Adrenal gland (tissue), 12 donors: ENCODE data around the gene JCHAIN. TPM values are rescaled to one million over a fixed set of nuclear protein-coding genes. Genes with fewer than 3 reads are reported as not detected.
A peak's percentile ranks its signal among the peaks of the same experiment; 100 is the strongest.

Experiments
- DNase-seq, 7 donors: peaks; one replicate each; pipeline ENCODE4 v3.0.0-alpha.2; 2019 to 2020
- H3K27ac ChIP-seq, 5 donors: fragments of 200-600 bp; sonication (generic) in 4 of 5; 1 replicate in 3 of 5; 2 replicates in 2 of 5; pipeline versions ENCODE4 v1.5.1 to v1.8.0; 2016 to 2020; ENCODE audit warnings: mild to moderate bottlenecking in 1 of 5
- H3K27me3 ChIP-seq: fragments of 200-600 bp; 2 replicates; pipeline ENCODE4 v1.8.0; 2021
- H3K36me3 ChIP-seq, 2 donors: fragments of 200-600 bp; replicated peaks in 1 of 2; 1 replicate in 1 of 2; 2 replicates in 1 of 2; pipeline versions ENCODE4 v1.5.1 to v1.8.0; 2018 to 2022
- H3K4me1 ChIP-seq, 2 donors: fragments of 200-600 bp; replicated peaks in 1 of 2; 1 replicate in 1 of 2; 2 replicates in 1 of 2; pipeline versions ENCODE4 v1.5.1 to v1.8.0; 2018 to 2021
- H3K4me3 ChIP-seq, 4 donors: fragments of 200-600 bp; sonication (generic) in 3 of 4; one replicate each; pipeline ENCODE4 v1.5.1; 2016 to 2018
- H3K9me3 ChIP-seq, 3 donors: fragments of 200-600 bp; sonication (generic) in 1 of 3; replicated peaks in 1 of 3; 1 replicate in 2 of 3; 2 replicates in 1 of 3; pipeline versions ENCODE4 v1.5.1 to v1.8.0; 2016 to 2021
- CTCF ChIP-seq, 6 experiments: fragments of 450-650 bp in 4 of 6; fragments of 200-600 bp in 2 of 6; sonication (generic) in 1 of 6; IDR thresholded peaks; 1 replicate in 5 of 6; 2 replicates in 1 of 6; pipeline versions ENCODE4 v1.5.1 to v1.8.0; 2016 to 2021; ENCODE audit warnings: antibody characterized with exemption in 6 of 6, mild to moderate bottlenecking in 2 of 6, moderate library complexity in 1 of 6
- POLR2A ChIP-seq, 2 donors: fragments of 450-650 bp; IDR thresholded peaks; one replicate each; pipeline ENCODE4 v1.6.1; 2017; ENCODE audit warnings: antibody characterized with exemption in 2 of 2, mild to moderate bottlenecking in 2 of 2, moderate library complexity in 1 of 2
- WGBS, 4 donors: extraction: QIAGEN DNeasy Blood & Tissue Kit in 2 of 4; methylation state at CpG; one replicate each; pipeline versions ENCODE4 v1.1.5 to v1.1.7; 2013 to 2017; 5-methylcytosine and 5-hydroxymethylcytosine counted together
- intact Hi-C, 2 donors: fragments of 100-400 bp; cut with DNase I; formaldehyde crosslinking; loops; one replicate each; pipeline versions ENCODE4 v1.14.1 to v1.15.0; 2022 to 2023
- polyA plus RNA-seq, 3 donors: library from polyadenylated mRNA; stranded (reverse); fragments of 200-250 nt in 2 of 3; fragments of 350-450 nt in 1 of 3; fragmentation: Illumina TruSeq in 1 of 3; extraction: RNeasy Lipid Tissue Mini Kit (QIAGEN cat#74804) in 1 of 3; gene quantifications; one replicate each; pipeline ENCODE4 v1.2.3, GENCODE V29; 2013 to 2014
- total RNA-seq, 9 donors: library from RNA; depleted of rRNA in 4 of 9; stranded (reverse); fragments of >200 nt in 4 of 9; fragments of 120-200 nt in 1 of 9; fragmentation: NEBNext Ultra II Directional in 1 of 9; extraction: Animal tissue kit (Norgen Biotek cat#: 25700) in 1 of 9; gene quantifications; one replicate each; pipeline versions ENCODE4 v1.1.0 to v1.2.4, GENCODE V29; 2013 to 2023
- donor health status: healthy with polysubstance abuse.
- donor health status: Bipolar disorder and iron deficiency.
- donor health status: DM: yes; HTN: yes; CAD: no.
- donor health status: DM: no; HTN: no; CAD: no.
- donor health status: DM: no; HTN: no; CAD: no.
- donor health status: DM: yes; HTN: yes; CAD: no.

JCHAIN gene
- total and polyA plus RNA-seq, 12 donors = 0.11 to 124 (median 1.9) TPM; not detected in 1

DNA sequence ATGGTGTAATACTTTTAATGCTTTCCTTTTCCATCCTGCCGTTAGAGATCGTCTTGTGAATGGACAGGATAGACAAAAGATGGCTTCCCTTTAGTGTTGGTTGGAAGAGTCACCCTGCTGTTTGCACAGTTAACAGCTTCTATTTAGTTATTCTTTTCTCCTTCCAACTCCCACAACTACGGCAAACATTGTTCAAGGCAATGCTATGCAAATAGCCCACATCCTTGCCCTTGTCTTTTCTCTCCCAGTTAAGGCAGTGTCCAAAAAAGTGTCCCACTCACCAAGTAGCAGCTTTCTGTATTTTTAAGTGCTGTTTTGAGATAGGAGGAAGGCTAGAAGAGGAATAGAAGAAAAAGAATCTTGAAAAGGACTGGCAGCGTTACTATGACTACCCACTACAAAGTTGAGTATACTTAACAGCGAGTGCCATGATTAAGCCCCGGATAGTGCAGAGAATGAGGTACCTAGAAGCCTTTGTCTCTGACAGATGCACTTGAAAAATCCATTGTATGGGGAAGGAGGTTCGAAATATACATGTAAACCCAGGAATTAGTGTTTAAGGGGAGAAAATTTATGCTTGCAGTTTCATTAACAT is 43.4 kb upstream of the JCHAIN start:
- no peak for DNase-seq
- Histone ChIP-seq H3K4me3 (no peak overlapping the region), H3K36me3 (no peaks in the 10 kb centered on the region), H3K4me1 (peaks cover 38 to 63% of the 10 kb centered on the region in 2 donors), H3K9me3 (no peaks in the 10 kb centered on the region), H3K27me3 (no peaks in the 10 kb centered on the region), H3K27ac (no peak overlapping the region)
- 57 to 63% (median 61%) methylated on average over 7 of the region's 7 CpGs for WGBS, 4 donors
- intact Hi-C loops = loop anchor here (10.0 kb wide), 2 partner anchors 55 to 115 kb away; no protein-coding TSS in a partner anchor
- no peak for TF ChIP-seq CTCF (IDR thresholded peaks at IDR 0.05)

DNA sequence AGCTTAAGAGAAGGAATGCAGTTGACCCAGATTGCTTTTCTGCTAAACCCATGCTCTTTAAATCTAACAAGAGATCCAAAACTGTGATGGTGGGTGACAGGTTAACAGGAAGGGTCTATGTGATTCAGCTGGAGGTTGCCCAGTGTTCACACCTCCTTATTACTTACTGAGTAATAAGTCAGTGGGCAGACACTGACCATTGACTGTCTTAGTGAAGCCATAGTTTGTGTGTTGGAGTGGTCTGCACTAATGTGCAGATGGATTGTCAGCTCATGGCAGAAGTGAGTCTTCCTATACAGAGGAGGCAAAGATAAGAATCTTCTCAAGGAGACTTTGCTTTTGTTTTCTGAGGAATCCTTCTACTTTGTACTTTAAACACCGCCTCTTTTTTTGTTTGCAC is 40.2 kb upstream of the JCHAIN start:
- H3K9me3 ChIP-seq = no peaks in the 10 kb centered on the region
- no peaks in the 10 kb centered on the region for H3K36me3 ChIP-seq
- TF ChIP-seq CTCF (IDR thresholded peaks at IDR 0.05) (no peak), POLR2A (IDR thresholded peaks at IDR 0.05) (no peak)
- H3K4me3 ChIP-seq = peak overlapping the region in 2 of 4 donors; percentile 47 to 95
- WGBS, 4 donors = 49 to 74% (median 64%) methylated on average over 1 of the region's 1 CpG
- H3K27ac ChIP-seq = peak overlapping the region; percentile 26 to 98 (median 97)
- no peaks in the 10 kb centered on the region for H3K27me3 ChIP-seq
- intact Hi-C loops = loop anchor here in 1 of 2 donors (10.0 kb wide), 1 partner anchor 118 kb away; no protein-coding TSS in a partner anchor
- peaks cover 17 to 38% of the 10 kb centered on the region in 2 donors for H3K4me1 ChIP-seq
- DNase-seq = no peak

- 5 to 12% (median 7%) methylated on average over 7 of the region's 7 CpGs for WGBS, 4 donors
- Histone ChIP-seq H3K27me3 (no peaks in the 10 kb centered on the region), H3K27ac (peak overlapping the region; percentile 91 to 98 (median 97)), H3K36me3 (no peaks in the 10 kb centered on the region), H3K9me3 (no peaks in the 10 kb centered on the region), H3K4me1 (peaks cover 13 to 36% of the 10 kb centered on the region in 2 donors), H3K4me3 (peak overlapping the region; percentile 47 to 98 (median 90))
- no peak for TF ChIP-seq POLR2A (IDR thresholded peaks at IDR 0.05)
- no peak for TF ChIP-seq CTCF (IDR thresholded peaks at IDR 0.05)
- intact Hi-C loops = loop anchor here in 1 of 2 donors (10.0 kb wide), 1 partner anchor 119 kb away; no protein-coding TSS in a partner anchor
- no peak for DNase-seq
Measured at GRCh38 chr4:70706044-70706461, 39.7 kb upstream of the JCHAIN start.

- Histone ChIP-seq H3K4me3 (peak overlapping the region; percentile 47 to 98 (median 90)), H3K4me1 (peaks cover 11 to 35% of the 10 kb centered on the region in 2 donors), H3K9me3 (no peaks in the 10 kb centered on the region), H3K36me3 (no peaks in the 10 kb centered on the region), H3K27me3 (no peaks in the 10 kb centered on the region), H3K27ac (peak overlapping the region; percentile 91 to 98 (median 97))
- peak in 1 of 2 donors; percentile 68 for TF ChIP-seq POLR2A (IDR thresholded peaks at IDR 0.05)
- no peak for TF ChIP-seq CTCF (IDR thresholded peaks at IDR 0.05)
- peak; percentile 66 to 80 (median 72) for DNase-seq
- intact Hi-C loops = loop anchor here in 1 of 2 donors (10.0 kb wide), 1 partner anchor 119 kb away; no protein-coding TSS in a partner anchor
- WGBS, 4 donors = 0 to 1% (median 0%) methylated on average over 28 to 86 of the region's 86 CpGs
Measured at GRCh38 chr4:70705183-70706043, 39.1 kb upstream of the JCHAIN start.
